ENCODE results near the gene SH3BGRL3.

Gene SH3BGRL3

DNA sequence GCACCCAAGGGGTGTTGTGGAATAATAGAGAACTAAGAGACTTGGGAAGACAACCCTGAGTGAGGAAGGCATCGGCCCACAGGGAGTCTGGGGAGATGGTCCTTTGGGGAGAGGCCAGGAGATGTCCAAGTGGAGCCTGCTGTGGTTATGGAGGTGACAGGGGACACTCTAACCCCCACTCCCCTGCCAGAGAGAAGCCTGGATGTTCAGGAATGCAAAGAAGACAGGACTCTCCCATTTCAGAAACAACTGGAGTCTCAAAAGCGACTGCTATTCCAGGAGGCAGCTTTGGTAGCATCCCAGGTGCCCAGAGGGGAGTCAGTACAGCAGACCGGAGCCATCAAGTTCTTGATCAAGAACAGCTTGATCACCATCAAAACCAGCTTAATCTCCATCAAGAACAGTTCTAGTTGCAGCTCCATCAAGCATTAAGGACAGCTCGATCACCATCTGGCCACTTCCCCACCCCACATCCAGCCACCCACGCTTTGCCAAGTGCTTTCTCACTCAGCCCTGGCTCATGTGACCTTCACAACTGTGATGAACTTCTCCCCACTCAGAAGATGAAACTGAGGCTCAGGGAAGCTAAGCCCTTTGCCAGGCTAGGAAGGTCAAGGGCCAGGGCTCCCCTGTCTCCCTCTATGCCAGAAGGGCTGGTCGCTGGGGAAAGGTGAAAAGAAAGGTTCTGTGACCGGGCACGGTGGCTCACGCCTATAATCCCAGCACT is 38.6 kb downstream of the SH3BGRL3 start:
- H2AK5ac ChIP-seq (ENCODE audit: low read depth, low read length) = peak overlapping the region; percentile 71
- H3K18ac ChIP-seq (ENCODE audit: low read length) = peak overlapping the region; percentile 60
- H3K23ac ChIP-seq (ENCODE audit: low read depth, low read length, poor library complexity) = no peak overlapping the region
- WGBS, 2 donors (ENCODE audit: extremely low coverage in 2 of 2, insufficient read length in 2 of 2, insufficient replicate concordance in 1 of 2) = no CpG with 5 or more reads among the region's 9 CpGs
- H4K8ac ChIP-seq (ENCODE audit: low read depth, low read length) = no peak overlapping the region
- H3K4me1 ChIP-seq (ENCODE audit: control insufficient read depth in 2 of 2, insufficient read depth in 1 of 2, low read depth in 1 of 2, low read length in 2 of 2) = peaks cover 11 to 13% of the 10 kb centered on the region in 2 donors
- no peaks in the 10 kb centered on the region for H3K9me3 ChIP-seq (replicated peaks in 1 of 2; ENCODE audit: control insufficient read depth in 2 of 2, insufficient read depth in 1 of 2, low read depth in 1 of 2, low read length in 2 of 2)
- no peak overlapping the region for H4K91ac ChIP-seq (ENCODE audit: low read depth, low read length, poor library complexity)
- H3K27me3 ChIP-seq (ENCODE audit: control insufficient read depth in 3 of 3, insufficient read depth in 3 of 3, low read depth in 1 of 3, low read length in 3 of 3) = no peaks in the 10 kb centered on the region
- no peak overlapping the region for H3K27ac ChIP-seq (replicated peaks; ENCODE audit: low read length)
- no peak overlapping the region for H3K4ac ChIP-seq (ENCODE audit: low read length)
- H2BK15ac ChIP-seq (ENCODE audit: low read length) = peak overlapping the region; percentile 82
- no peak overlapping the region for H3K4me3 ChIP-seq (ENCODE audit: low read length in 2 of 2)
- H2BK5ac ChIP-seq (ENCODE audit: low read length) = peak overlapping the region; percentile 83
- H2BK12ac ChIP-seq (ENCODE audit: low read length) = no peak overlapping the region
- H3K14ac ChIP-seq (ENCODE audit: low read length) = no peak overlapping the region
- DNase-seq (ENCODE audit: low spot score) = no peak
- no peak overlapping the region for H3K4me2 ChIP-seq (ENCODE audit: insufficient read depth, low read length, poor library complexity, severe bottlenecking)
- H2BK120ac ChIP-seq (ENCODE audit: low read depth, low read length) = peak overlapping the region; percentile 3
- peaks cover 0 to 9% of the 10 kb centered on the region in 2 donors for H3K36me3 ChIP-seq (replicated peaks in 1 of 2; ENCODE audit: control insufficient read depth in 2 of 2, insufficient read depth in 2 of 2, low read length in 2 of 2)
- H3K79me1 ChIP-seq (ENCODE audit: low read depth, low read length) = no peaks in the 10 kb centered on the region
- H2AFZ ChIP-seq (ENCODE audit: low read length) = no peak overlapping the region
- H3K9ac ChIP-seq (ENCODE audit: low read depth, low read length, poor library complexity) = no peak overlapping the region

DNA sequence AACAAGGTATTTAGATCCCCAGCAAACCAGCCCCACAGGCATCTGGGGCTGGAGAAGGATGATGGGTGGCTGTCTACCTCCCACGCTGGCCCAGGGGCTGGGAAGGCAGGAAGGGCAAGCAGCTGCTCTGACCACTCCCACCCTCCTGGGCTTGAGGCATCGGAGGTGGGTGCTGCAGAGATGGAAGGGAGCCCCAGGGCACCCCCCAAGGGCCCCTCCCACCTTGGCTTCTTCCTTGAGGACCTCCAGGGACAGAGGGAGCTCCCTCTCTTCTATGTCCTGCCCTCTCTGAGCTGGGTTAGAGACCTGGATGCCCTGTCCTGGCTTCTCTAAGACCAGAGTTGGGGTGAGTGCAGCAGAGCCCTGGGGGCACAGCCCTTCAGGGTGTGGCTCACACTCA is 41.0 kb downstream of the SH3BGRL3 start:
- H3K4me1 ChIP-seq (ENCODE audit: control insufficient read depth in 2 of 2, insufficient read depth in 1 of 2, low read depth in 1 of 2, low read length in 2 of 2) = peaks cover 8 to 9% of the 10 kb centered on the region in 2 donors
- H2BK15ac ChIP-seq (ENCODE audit: low read length) = peak overlapping the region; percentile 35
- H3K36me3 ChIP-seq (replicated peaks in 1 of 2; ENCODE audit: control insufficient read depth in 2 of 2, insufficient read depth in 2 of 2, low read length in 2 of 2) = peaks cover 0 to 16% of the 10 kb centered on the region in 2 donors
- no peak for DNase-seq (ENCODE audit: low spot score)
- H3K27me3 ChIP-seq (ENCODE audit: control insufficient read depth in 3 of 3, insufficient read depth in 3 of 3, low read depth in 1 of 3, low read length in 3 of 3) = no peaks in the 10 kb centered on the region
- peak overlapping the region; percentile 74 for H2BK120ac ChIP-seq (ENCODE audit: low read depth, low read length)
- peak overlapping the region; percentile 47 for H2BK5ac ChIP-seq (ENCODE audit: low read length)
- no peak overlapping the region for H3K4me3 ChIP-seq (ENCODE audit: low read length in 2 of 2)
- H3K4me2 ChIP-seq (ENCODE audit: insufficient read depth, low read length, poor library complexity, severe bottlenecking) = no peak overlapping the region
- peak overlapping the region; percentile 39 for H4K91ac ChIP-seq (ENCODE audit: low read depth, low read length, poor library complexity)
- H2AFZ ChIP-seq (ENCODE audit: low read length) = peak overlapping the region; percentile 65
- H3K9ac ChIP-seq (ENCODE audit: low read depth, low read length, poor library complexity) = no peak overlapping the region
- peak overlapping the region; percentile 24 for H3K18ac ChIP-seq (ENCODE audit: low read length)
- WGBS, 2 donors (ENCODE audit: extremely low coverage in 2 of 2, insufficient read length in 2 of 2, insufficient replicate concordance in 1 of 2) = no CpG with 5 or more reads among the region's 2 CpGs
- no peaks in the 10 kb centered on the region for H3K79me1 ChIP-seq (ENCODE audit: low read depth, low read length)
- no peak overlapping the region for H3K4ac ChIP-seq (ENCODE audit: low read length)
- no peak overlapping the region for H3K23ac ChIP-seq (ENCODE audit: low read depth, low read length, poor library complexity)
- peak overlapping the region; percentile 81 for H2AK5ac ChIP-seq (ENCODE audit: low read depth, low read length)
- no peak overlapping the region for H3K14ac ChIP-seq (ENCODE audit: low read length)
- H3K9me3 ChIP-seq (replicated peaks in 1 of 2; ENCODE audit: control insufficient read depth in 2 of 2, insufficient read depth in 1 of 2, low read depth in 1 of 2, low read length in 2 of 2) = no peaks in the 10 kb centered on the region
- no peak overlapping the region for H4K8ac ChIP-seq (ENCODE audit: low read depth, low read length)
- no peak overlapping the region for H3K27ac ChIP-seq (replicated peaks; ENCODE audit: low read length)
- H2BK12ac ChIP-seq (ENCODE audit: low read length) = no peak overlapping the region

DNA sequence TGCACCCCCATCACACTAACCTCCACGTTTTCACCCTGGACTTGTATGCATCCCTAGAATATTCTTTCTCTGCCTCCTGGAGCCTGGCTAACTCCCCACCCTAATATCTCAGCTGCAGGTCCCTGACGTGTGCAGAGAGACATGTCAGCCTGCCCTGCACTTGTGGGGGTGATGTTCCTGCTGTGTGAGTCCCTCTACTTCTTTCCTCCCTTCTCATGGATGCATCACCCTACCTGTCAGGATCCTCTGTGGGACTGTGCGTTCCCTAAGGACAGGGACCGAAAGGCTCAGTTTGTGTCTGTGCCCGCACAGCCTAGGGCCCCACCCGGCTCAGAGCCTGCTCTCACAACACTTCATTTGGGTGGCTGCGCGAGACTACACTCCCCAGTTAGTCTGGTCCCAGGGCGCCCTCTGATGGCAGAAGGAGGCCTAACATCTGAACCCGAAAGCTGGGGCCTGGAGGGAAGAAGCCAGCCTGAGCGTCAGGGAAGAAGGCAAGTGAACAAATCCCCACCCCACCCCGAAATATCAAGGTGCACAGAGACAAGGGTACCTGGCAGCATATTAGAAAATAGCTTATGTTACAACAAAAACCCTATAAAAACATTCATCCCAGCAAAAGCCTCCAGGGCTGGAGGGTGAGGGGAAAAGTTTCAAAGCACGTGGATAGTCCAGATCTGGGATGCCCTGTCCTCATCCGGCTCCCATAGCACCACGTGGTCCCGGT is 41.6 kb downstream of the SH3BGRL3 start:
- Histone ChIP-seq H3K4ac (ENCODE audit: low read length) (no peak overlapping the region), H3K27ac (replicated peaks; ENCODE audit: low read length) (no peak overlapping the region), H2BK15ac (ENCODE audit: low read length) (peak overlapping the region; percentile 35), H2BK12ac (ENCODE audit: low read length) (peak overlapping the region; percentile 86), H3K4me3 (ENCODE audit: low read length in 2 of 2) (no peak overlapping the region), H3K27me3 (ENCODE audit: control insufficient read depth in 3 of 3, insufficient read depth in 3 of 3, low read depth in 1 of 3, low read length in 3 of 3) (no peaks in the 10 kb centered on the region), H3K9ac (ENCODE audit: low read depth, low read length, poor library complexity) (peak overlapping the region; percentile 51), H3K14ac (ENCODE audit: low read length) (no peak overlapping the region), H3K4me2 (ENCODE audit: insufficient read depth, low read length, poor library complexity, severe bottlenecking) (no peak overlapping the region), H2BK120ac (ENCODE audit: low read depth, low read length) (peak overlapping the region; percentile 74), H2BK5ac (ENCODE audit: low read length) (peak overlapping the region; percentile 47), H3K18ac (ENCODE audit: low read length) (peak overlapping the region; percentile 89), H3K9me3 (replicated peaks in 1 of 2; ENCODE audit: control insufficient read depth in 2 of 2, insufficient read depth in 1 of 2, low read depth in 1 of 2, low read length in 2 of 2) (no peaks in the 10 kb centered on the region), H2AK5ac (ENCODE audit: low read depth, low read length) (peak overlapping the region; percentile 81), H3K4me1 (ENCODE audit: control insufficient read depth in 2 of 2, insufficient read depth in 1 of 2, low read depth in 1 of 2, low read length in 2 of 2) (peaks cover 5 to 9% of the 10 kb centered on the region in 2 donors), H3K36me3 (replicated peaks in 1 of 2; ENCODE audit: control insufficient read depth in 2 of 2, insufficient read depth in 2 of 2, low read length in 2 of 2) (peaks cover 0 to 16% of the 10 kb centered on the region in 2 donors), H3K79me1 (ENCODE audit: low read depth, low read length) (no peaks in the 10 kb centered on the region), H4K91ac (ENCODE audit: low read depth, low read length, poor library complexity) (peak overlapping the region; percentile 39), H4K8ac (ENCODE audit: low read depth, low read length) (no peak overlapping the region), H2AFZ (ENCODE audit: low read length) (peak overlapping the region; percentile 65), H3K23ac (ENCODE audit: low read depth, low read length, poor library complexity) (peak overlapping the region; percentile 51)
- DNase-seq (ENCODE audit: low spot score) = peak; percentile 84
- WGBS, 2 donors (ENCODE audit: extremely low coverage in 2 of 2, insufficient read length in 2 of 2, insufficient replicate concordance in 1 of 2) = no CpG with 5 or more reads among the region's 16 CpGs

DNA sequence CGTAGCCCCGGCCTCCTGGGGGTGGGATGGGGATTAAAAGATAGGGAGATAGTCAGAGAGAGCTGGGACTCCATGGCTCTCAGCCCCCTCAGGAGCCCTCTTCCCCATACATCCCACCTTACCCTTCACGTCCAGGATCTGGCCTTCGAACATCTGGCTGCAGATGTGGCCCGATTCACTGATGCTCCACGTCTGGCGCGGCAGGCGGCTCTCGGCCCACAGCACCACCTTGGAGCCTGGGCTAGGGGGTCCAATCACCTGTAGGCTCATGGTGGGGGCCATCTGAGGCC is 42.1 kb downstream of the SH3BGRL3 start:
- Histone ChIP-seq H4K91ac (ENCODE audit: low read depth, low read length, poor library complexity) (no peak overlapping the region), H3K14ac (ENCODE audit: low read length) (no peak overlapping the region), H2AK5ac (ENCODE audit: low read depth, low read length) (peak overlapping the region; percentile 39), H3K4me2 (ENCODE audit: insufficient read depth, low read length, poor library complexity, severe bottlenecking) (no peak overlapping the region), H3K9ac (ENCODE audit: low read depth, low read length, poor library complexity) (no peak overlapping the region), H3K79me1 (ENCODE audit: low read depth, low read length) (no peaks in the 10 kb centered on the region), H3K27me3 (ENCODE audit: control insufficient read depth in 3 of 3, insufficient read depth in 3 of 3, low read depth in 1 of 3, low read length in 3 of 3) (no peaks in the 10 kb centered on the region), H2AFZ (ENCODE audit: low read length) (peak overlapping the region; percentile 65), H3K18ac (ENCODE audit: low read length) (peak overlapping the region; percentile 42), H3K4me1 (ENCODE audit: control insufficient read depth in 2 of 2, insufficient read depth in 1 of 2, low read depth in 1 of 2, low read length in 2 of 2) (peaks cover 5 to 9% of the 10 kb centered on the region in 2 donors), H3K9me3 (replicated peaks in 1 of 2; ENCODE audit: control insufficient read depth in 2 of 2, insufficient read depth in 1 of 2, low read depth in 1 of 2, low read length in 2 of 2) (no peaks in the 10 kb centered on the region), H4K8ac (ENCODE audit: low read depth, low read length) (no peak overlapping the region), H3K27ac (replicated peaks; ENCODE audit: low read length) (no peak overlapping the region), H3K23ac (ENCODE audit: low read depth, low read length, poor library complexity) (peak overlapping the region; percentile 51), H2BK15ac (ENCODE audit: low read length) (no peak overlapping the region), H2BK5ac (ENCODE audit: low read length) (no peak overlapping the region), H3K36me3 (replicated peaks in 1 of 2; ENCODE audit: control insufficient read depth in 2 of 2, insufficient read depth in 2 of 2, low read length in 2 of 2) (peaks cover 0 to 16% of the 10 kb centered on the region in 2 donors), H3K4ac (ENCODE audit: low read length) (no peak overlapping the region), H3K4me3 (ENCODE audit: low read length in 2 of 2) (no peak overlapping the region), H2BK120ac (ENCODE audit: low read depth, low read length) (no peak overlapping the region), H2BK12ac (ENCODE audit: low read length) (peak overlapping the region; percentile 80)
- no peak for DNase-seq (ENCODE audit: low spot score)
- WGBS, 2 donors (ENCODE audit: extremely low coverage in 2 of 2, insufficient read length in 2 of 2, insufficient replicate concordance in 1 of 2) = no CpG with 5 or more reads among the region's 10 CpGs

Measured in neuronal stem cell (in vitro differentiated cells).